ENCODE measurements around the gene GARNL3. TPM values are rescaled to one million over a fixed set of nuclear protein-coding genes. Genes with fewer than 3 reads are reported as not detected.
A peak's percentile ranks its signal among the peaks of the same experiment; 100 is the strongest.

The GARNL3 gene
- total and polyA plus RNA-seq, 2 donors (not counting 1 experiment from before 2014, with no cell fraction given), result 1.5 to 12.6 TPM

DNA sequence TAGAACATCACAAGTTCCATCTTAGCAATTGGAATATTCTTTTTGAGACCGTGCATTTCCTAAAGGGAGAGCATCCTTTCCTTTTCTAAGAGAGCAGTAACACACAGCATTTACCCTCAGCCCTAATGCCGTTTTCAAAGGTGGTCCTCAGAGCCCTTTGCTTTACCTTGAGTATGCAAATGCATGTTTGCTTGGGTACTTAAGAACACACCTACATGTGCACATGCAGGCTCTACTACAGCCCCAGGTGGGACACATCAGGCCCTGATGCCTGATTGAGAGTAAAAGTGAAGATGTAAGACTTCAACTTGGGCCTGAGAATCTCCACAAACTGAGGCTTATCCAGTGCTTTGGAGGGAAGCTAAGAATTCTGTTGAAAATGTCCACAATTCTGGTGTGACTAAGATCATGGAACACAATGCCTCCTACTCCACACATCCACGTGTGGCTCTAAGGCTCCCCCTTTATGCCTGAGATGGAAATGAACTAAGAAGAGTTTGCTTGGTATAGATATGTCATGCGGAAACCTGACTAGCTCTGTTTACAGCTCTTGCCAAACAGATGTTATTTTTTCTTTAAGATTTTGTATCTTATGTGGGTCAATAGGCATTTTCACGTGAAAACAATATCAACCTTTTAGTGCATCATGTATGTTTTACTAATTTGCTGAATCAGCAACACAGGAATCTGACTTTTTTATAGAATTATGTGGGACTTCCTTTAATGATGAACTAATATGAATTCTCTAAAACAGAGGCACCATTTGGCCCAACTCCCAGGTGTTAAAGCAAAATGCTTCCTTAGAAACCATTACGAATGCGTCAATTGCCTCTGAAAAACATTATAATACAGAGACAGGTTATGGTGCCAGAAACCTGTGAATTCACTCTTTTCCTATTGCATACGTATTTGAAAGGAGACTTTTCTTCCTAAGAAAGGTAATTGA lies 83.5 kb downstream of the GARNL3 start:
- H3K4me2 ChIP-seq (replicated peaks; ENCODE audit: low read depth, low read length, poor library complexity, severe bottlenecking), result no peak overlapping the region
- no peak overlapping the region for H3K27ac ChIP-seq (ENCODE audit: low read length in 2 of 2)
- H3K36me3 ChIP-seq (replicated peaks in 1 of 2; ENCODE audit: control extremely low read depth in 1 of 2, control insufficient read depth in 1 of 2, extremely low read depth in 1 of 2, insufficient read depth in 2 of 2, low read length in 1 of 2), result no peaks in the 10 kb centered on the region
- no peak overlapping the region for H3K9ac ChIP-seq (ENCODE audit: low read length)
- H3K27me3 Mint-ChIP-seq, result no peaks in the 10 kb centered on the region
- no peak overlapping the region for H3K4me3 ChIP-seq (ENCODE audit: control extremely low read depth in 1 of 5, extremely low read depth in 1 of 5, insufficient read depth in 1 of 5, low read depth in 2 of 5, low read length in 4 of 5)
- H3K9me3 Mint-ChIP-seq (ENCODE audit: insufficient read depth), result no peaks in the 10 kb centered on the region
- no peaks in the 10 kb centered on the region for H4K20me1 ChIP-seq (ENCODE audit: control insufficient read depth, insufficient read depth, low read length, poor library complexity, severe bottlenecking)
- H3K79me2 ChIP-seq (ENCODE audit: control insufficient read depth, insufficient read depth, low read length), result no peaks in the 10 kb centered on the region
- no peaks in the 10 kb centered on the region for H3K9me3 ChIP-seq (ENCODE audit: control extremely low read depth in 1 of 3, control insufficient read depth in 2 of 3, insufficient read depth in 1 of 3, low read length in 2 of 3)
- H3K27me3 ChIP-seq (replicated peaks in 1 of 4; ENCODE audit: control extremely low read depth in 1 of 4, control insufficient read depth in 3 of 4, insufficient read depth in 4 of 4, low read length in 3 of 4), result peaks cover 0 to 5% (median 0%) of the 10 kb centered on the region in 4 experiments
- H3K27ac Mint-ChIP-seq, result no peak overlapping the region
- ChIA-PET CTCF (interaction anchor here (0.7 to 1.0 kb wide), 3 partner anchors 124 to 400 kb away, joined by 3 to 4 read pairs (median 4); no protein-coding TSS in a partner anchor), POLR2A (no interaction called here)
- no peak for ATAC-seq (ENCODE audit: low read depth)
- intact Hi-C loops (cut with micrococcal nuclease), result no loop called here
- DNase-seq, result peak; percentile 16
- no peak overlapping the region for H3K4me3 Mint-ChIP-seq
- WGBS (ENCODE audit: insufficient coverage), result 100% methylated on average over 2 of the region's 8 CpGs
- no peak for TF ChIP-seq EZH2 (IDR thresholded peaks at IDR 0.05; ENCODE audit: borderline replicate concordance, insufficient read depth, low read depth, low read length, poor library complexity, severe bottlenecking)
- TF ChIP-seq CTCF (IDR thresholded peaks at IDR 0.05), result no peak
- H3K4me1 ChIP-seq (ENCODE audit: control insufficient read depth in 2 of 2, insufficient read depth in 2 of 2, low read length in 2 of 2), result no peaks in the 10 kb centered on the region
- no peaks in the 10 kb centered on the region for H3K4me1 Mint-ChIP-seq
- H2AFZ ChIP-seq (ENCODE audit: insufficient read depth, low read depth, low read length, poor library complexity, severe bottlenecking), result no peak overlapping the region
